HepG2 (cell line): ENCODE data around the gene ACOXL. TPM values are rescaled to one million over a fixed set of nuclear protein-coding genes. Genes with fewer than 3 reads are reported as not detected.

Experiments
- ATAC-seq: fragments of 200-7000 bp; cut with Tn5 transposase; 3 replicates; pipeline ENCODE4 v1.9.1; 2020; ENCODE audit warnings: mild to moderate bottlenecking, moderate library complexity
- BruUV-seq: library from RNA; stranded (reverse); fragments of 400-500 nt; replicated peaks from 2 replicates; lab custom pipeline; 2021; lab: Mats Ljungman, UMichigan
- CTCF ChIA-PET: fragments of 300-600 bp; formaldehyde crosslinking; extraction: SDS; loops from one replicate; lab custom pipeline; 2021; ENCODE audit warnings: low total read pairs, inconsistent platforms, low intra/inter-chr PET ratio; lab: Yijun Ruan, JAX
- POLR2A ChIA-PET: fragments of 350-600 bp; sonication (Branson Sonifier 250); formaldehyde crosslinking; loops from one replicate; lab custom pipeline; 2020; ENCODE audit warnings: antibody characterized with exemption, inconsistent platforms; lab: Yijun Ruan, JAX
- DNase-seq: peaks from one replicate; pipeline ENCODE4 v3.0.0-alpha.2; 2015; ENCODE audit warnings: low spot score
- FAIRE-seq: peaks from 3 replicates; lab custom pipeline; 2011; peaks lifted over from hg19 to GRCh38; lab: Jason Lieb, UNC
- H2AFZ ChIP-seq: one replicate; pipeline ENCODE4 v1.6.1; 2011; ENCODE audit warnings: low read length, inconsistent platforms
- H3K27ac ChIP-seq: fragments of 300-600 bp; 3 replicates; pipeline ENCODE4 v1.8.0; 2011; ENCODE audit warnings: mixed run types, mild to moderate bottlenecking, mixed read lengths, low read length, inconsistent platforms; ENCODE audit not compliant: insufficient read depth; ENCODE audit errors: extremely low read length
- H3K27me3 ChIP-seq, 2 experiments: fragments of 200-600 bp in 1 of 2; 2 replicates in 1 of 2; 3 replicates in 1 of 2; pipeline versions ENCODE4 v1.6.0 to v1.8.0; 2011; ENCODE audit warnings: low read length in 2 of 2, mild to moderate bottlenecking in 2 of 2, moderate library complexity in 2 of 2, inconsistent platforms in 1 of 2; ENCODE audit not compliant: insufficient read depth in 2 of 2, control insufficient read depth in 1 of 2
- H3K36me3 ChIP-seq, 2 experiments: fragments of 200-600 bp in 1 of 2; replicated peaks in 1 of 2; 2 replicates in 1 of 2; 3 replicates in 1 of 2; pipeline versions ENCODE4 v1.5.1 to v1.8.0; 2011; ENCODE audit warnings: low read length in 2 of 2, inconsistent platforms in 1 of 2; ENCODE audit not compliant: insufficient read depth in 2 of 2, control insufficient read depth in 1 of 2
- H3K4me1 ChIP-seq: 2 replicates; pipeline ENCODE4 v1.5.1; 2012; ENCODE audit warnings: low read length, inconsistent platforms; ENCODE audit not compliant: insufficient read depth
- H3K4me2 ChIP-seq: 2 replicates; pipeline ENCODE4 v1.6.0; 2011; ENCODE audit warnings: low read depth, low read length, inconsistent platforms
- H3K4me3 ChIP-seq, 3 experiments: fragments of 200-600 bp in 1 of 3; sonication (generic), shearing (Covaris generic) in 1 of 3; replicated peaks in 1 of 3; 2 replicates each; pipeline ENCODE4 v1.5.1; 2011 to 2016; ENCODE audit warnings: low read length in 3 of 3, inconsistent platforms in 2 of 3, low read depth in 2 of 3, mild to moderate bottlenecking in 2 of 3, control low read depth in 1 of 3, mixed read lengths in 1 of 3; ENCODE audit not compliant: insufficient read depth in 1 of 3
- H3K79me2 ChIP-seq: one replicate; pipeline ENCODE4 v1.6.1; 2011; ENCODE audit warnings: low read length, inconsistent platforms; ENCODE audit not compliant: insufficient read depth
- H3K9ac ChIP-seq: 2 replicates; pipeline ENCODE4 v1.6.0; 2011; ENCODE audit warnings: mild to moderate bottlenecking, low read depth, low read length, inconsistent platforms; ENCODE audit not compliant: insufficient read depth
- H3K9me3 ChIP-seq: 2 replicates; pipeline ENCODE4 v1.5.1; 2012; ENCODE audit warnings: mild to moderate bottlenecking, low read length
- H4K20me1 ChIP-seq: 2 replicates; pipeline ENCODE4 v1.6.0; 2011; ENCODE audit warnings: inconsistent platforms, mild to moderate bottlenecking, low read length, moderate library complexity; ENCODE audit not compliant: insufficient read depth
- CTCF ChIP-seq: sonication (generic); formaldehyde crosslinking; IDR thresholded peaks from 2 replicates; pipeline ENCODE4 v1.5.0; 2020; ENCODE audit warnings: mild to moderate bottlenecking, missing genetic modification reagents, moderate library complexity
- HOXA3 ChIP-seq: sonication (generic); formaldehyde crosslinking; IDR thresholded peaks from 2 replicates; pipeline ENCODE4 v1.5.0; 2020; ENCODE audit warnings: missing genetic modification reagents
- HOXD1 ChIP-seq: sonication (generic); formaldehyde crosslinking; IDR thresholded peaks from 2 replicates; pipeline ENCODE4 v1.5.0; 2020; ENCODE audit warnings: missing genetic modification reagents
- MED13 ChIP-seq: sonication (generic); formaldehyde crosslinking; IDR thresholded peaks from 2 replicates; pipeline ENCODE4 v1.5.0; 2020; ENCODE audit warnings: missing genetic modification reagents
- NRL ChIP-seq: sonication (generic); formaldehyde crosslinking; IDR thresholded peaks from 2 replicates; pipeline ENCODE4 v1.5.0; 2020; ENCODE audit warnings: missing genetic modification reagents, mild to moderate bottlenecking, moderate library complexity, borderline replicate concordance
- PREB ChIP-seq: sonication (generic); formaldehyde crosslinking; IDR thresholded peaks from 2 replicates; pipeline ENCODE4 v1.4.0; 2020; ENCODE audit warnings: missing genetic modification reagents
- SALL2 ChIP-seq: sonication (generic); formaldehyde crosslinking; IDR thresholded peaks from 2 replicates; pipeline ENCODE4 v1.8.1; 2023; ENCODE audit warnings: mild to moderate bottlenecking, missing genetic modification reagents, inconsistent platforms
- TOPORS ChIP-seq: sonication (generic); formaldehyde crosslinking; IDR thresholded peaks from 2 replicates; pipeline ENCODE4 v1.8.0; 2023; ENCODE audit warnings: mild to moderate bottlenecking, missing genetic modification reagents
- ZBTB10 ChIP-seq: sonication (generic); formaldehyde crosslinking; IDR thresholded peaks from 2 replicates; pipeline ENCODE4 v1.4.0; 2020; ENCODE audit warnings: missing genetic modification reagents, borderline replicate concordance
- ZNF687 ChIP-seq: sonication (generic); formaldehyde crosslinking; IDR thresholded peaks from 2 replicates; pipeline ENCODE4 v1.5.1; 2020; ENCODE audit warnings: mild to moderate bottlenecking, missing genetic modification reagents, moderate library complexity
- ZNF7 ChIP-seq: IDR thresholded peaks from 2 replicates; pipeline ENCODE4 v1.6.1; 2016; ENCODE audit warnings: missing biosample characterization, missing genetic modification reagents
- WGBS: methylation state at CpG from one replicate; pipeline ENCODE4 v1.1.6; 2017; ENCODE audit warnings: low lambda C conversion rate; 5-methylcytosine and 5-hydroxymethylcytosine counted together
- in situ Hi-C: cut with HindIII; loops from 2 replicates; pipeline ENCODE4 v1.10.0; 2017; ENCODE audit warnings: low pct_unique_long_range_greater_than_20kb; ENCODE audit not compliant: extremely low pct_ligation_motif_present
- intact Hi-C: fragments of 100-400 bp; cut with micrococcal nuclease; formaldehyde crosslinking; loops from one replicate; pipeline ENCODE4 v1.10.0; 2022; ENCODE audit not compliant: unreplicated experiment
- polyA plus RNA-seq, 8 experiments: library from polyadenylated mRNA; depleted of rRNA in 3 of 8; stranded (reverse) in 7 of 8; unstranded in 1 of 8; fragments of >200 nt; fragmentation: Illumina TruSeq in 4 of 8; extraction: Trizol in 4 of 8; gene quantifications; 2 replicates each; pipeline versions ENCODE4 v1.2.1 to v1.2.3, GENCODE V29; 2011 to 2016; ENCODE audit warnings: low read depth in 4 of 8, missing spikeins in 1 of 8, mixed read lengths in 1 of 8; ENCODE audit not compliant: insufficient read depth in 1 of 8
- total RNA-seq, 5 experiments: library from RNA; depleted of rRNA; stranded (reverse); fragments of >200 nt; fragmentation: Illumina TruSeq; extraction: Trizol; gene quantifications; 2 replicates each; pipeline ENCODE4 v1.2.3, GENCODE V29; 2016; ENCODE audit warnings: low read depth in 1 of 5

The ACOXL gene
- total and polyA plus RNA-seq, 2 of the 13 experiments (the other 11 are each of a cell fraction or from before 2014, with no cell fraction given), result not detected

- H3K9me3 ChIP-seq, result no peaks in the 10 kb centered on the region
- intact Hi-C loops (loop anchor here (2.0 kb wide), 2 partner anchors 13 to 19 kb away; no protein-coding TSS in a partner anchor), in situ Hi-C loops (no loop called here)
- ChIA-PET CTCF (interaction anchor here (1.8 kb wide), 1 partner anchor 19 kb away, joined by 9 read pairs; no protein-coding TSS in a partner anchor), POLR2A (interaction anchor here (1.6 kb wide), 1 partner anchor 15 kb away, joined by 8 read pairs; the partner anchor contains the start of gene BCL2L11)
- FAIRE-seq (no peak), DNase-seq (peak; percentile 29), ATAC-seq (peak; percentile 88)
- H3K27ac ChIP-seq, result no peak overlapping the region
- BruUV-seq, result no TSS peak
- H3K4me1 ChIP-seq, result peaks cover 27% of the 10 kb centered on the region
- H2AFZ ChIP-seq, result no peak overlapping the region
- H3K4me3 ChIP-seq, result no peak overlapping the region
- H3K79me2 ChIP-seq, result peaks cover 83% of the 10 kb centered on the region
- 88% methylated on average over 9 of the region's 9 CpGs for WGBS
- H4K20me1 ChIP-seq, result peaks cover 5% of the 10 kb centered on the region; the same call in 1 of the 2 replicates
- no peak overlapping the region for H3K9ac ChIP-seq
- H3K36me3 ChIP-seq, result peaks cover 9 to 52% of the 10 kb centered on the region in 2 experiments; a peak in 4 of 5 replicates
- H3K4me2 ChIP-seq, result no peak overlapping the region
- H3K27me3 ChIP-seq, result no peaks in the 10 kb centered on the region
- TF ChIP-seq PREB (0 out of 2 replicates have a peak, but pooled peaks have one; percentile 59), CTCF (CRISPR knock-in tag) (peak; percentile 62), MED13 (0 out of 2 replicates have a peak, but pooled peaks have one; percentile 48), HOXD1 (CRISPR knock-in tag) (0 out of 2 replicates have a peak, but pooled peaks have one; percentile 26), ZNF7 (CRISPR knock-in tag) (no peak), NRL (CRISPR knock-in tag) (0 out of 2 replicates have a peak, but pooled peaks have one; percentile 15), ZNF687 (CRISPR knock-in tag) (peak; percentile 57), HOXA3 (0 out of 2 replicates have a peak, but pooled peaks have one; percentile 17), SALL2 (peak; percentile 50; the same call in 1 of the 2 replicates), ZBTB10 (CRISPR knock-in tag) (0 out of 2 replicates have a peak, but pooled peaks have one; percentile 35), TOPORS (CRISPR knock-in tag) (0 out of 2 replicates have a peak, but pooled peaks have one; percentile 9)
Observed at GRCh38 chr2:111135910-111136297, 403.5 kb downstream of the ACOXL start.
